ENCODE results near the gene CYBC1. TPM values are rescaled to one million over a fixed set of nuclear protein-coding genes. Genes with fewer than 3 reads are reported as not detected.

The CYBC1 gene
- total RNA-seq, 1 donor: 72.4 TPM

GRCh38 chr17:82446649-82447048 is 3.9 kb downstream of the CYBC1 start:
- no peak overlapping the region for H3K27ac ChIP-seq (ENCODE audit: low read depth, low read length)
- H3K4me3 ChIP-seq (ENCODE audit: insufficient read depth, low read length): no peak overlapping the region
- peaks cover 11% of the 10 kb centered on the region for H3K36me3 ChIP-seq (ENCODE audit: insufficient read depth, low read length)
- no peak overlapping the region for H3K4me2 ChIP-seq (ENCODE audit: insufficient read depth, low read length)
- no peak for TF ChIP-seq CTCF (IDR thresholded peaks at IDR 0.05; ENCODE audit: extremely low read depth, low read depth, low read length)
- peaks cover 28% of the 10 kb centered on the region for H4K20me1 ChIP-seq (ENCODE audit: insufficient read depth, low read length)
- peaks cover 23% of the 10 kb centered on the region for H3K79me2 ChIP-seq (ENCODE audit: insufficient read depth, low read length)
- peak; percentile 65 for DNase-seq (ENCODE audit: insufficient read length, low spot score, missing footprints)
- H3K27me3 ChIP-seq (ENCODE audit: insufficient read depth, low read length): no peaks in the 10 kb centered on the region
- H3K4me1 ChIP-seq (ENCODE audit: insufficient read depth, low read length): peaks cover 7% of the 10 kb centered on the region
- no peaks in the 10 kb centered on the region for H3K9me3 ChIP-seq (ENCODE audit: low read depth, low read length)
- H2AFZ ChIP-seq (ENCODE audit: low read length): no peak overlapping the region

- H3K4me1 ChIP-seq (ENCODE audit: insufficient read depth, low read length): peaks cover 7% of the 10 kb centered on the region
- H3K36me3 ChIP-seq (ENCODE audit: insufficient read depth, low read length): peaks cover 11% of the 10 kb centered on the region
- no peaks in the 10 kb centered on the region for H3K27me3 ChIP-seq (ENCODE audit: insufficient read depth, low read length)
- no peak for TF ChIP-seq CTCF (IDR thresholded peaks at IDR 0.05; ENCODE audit: extremely low read depth, low read depth, low read length)
- no peak overlapping the region for H3K4me3 ChIP-seq (ENCODE audit: insufficient read depth, low read length)
- peaks cover 29% of the 10 kb centered on the region for H4K20me1 ChIP-seq (ENCODE audit: insufficient read depth, low read length)
- peaks cover 23% of the 10 kb centered on the region for H3K79me2 ChIP-seq (ENCODE audit: insufficient read depth, low read length)
- H3K4me2 ChIP-seq (ENCODE audit: insufficient read depth, low read length): no peak overlapping the region
- peak overlapping the region; percentile 17 for H3K27ac ChIP-seq (ENCODE audit: low read depth, low read length)
- no peaks in the 10 kb centered on the region for H3K9me3 ChIP-seq (ENCODE audit: low read depth, low read length)
- peak; percentile 65 for DNase-seq (ENCODE audit: insufficient read length, low spot score, missing footprints)
- no peak overlapping the region for H2AFZ ChIP-seq (ENCODE audit: low read length)
These were observed 4.4 kb downstream of the CYBC1 start for GRCh38 chr17:82446124-82446523.

GRCh38 chr17:82445542-82445941 is 5.0 kb downstream of the CYBC1 start:
- peaks cover 11% of the 10 kb centered on the region for H3K36me3 ChIP-seq (ENCODE audit: insufficient read depth, low read length)
- no peak overlapping the region for H3K4me3 ChIP-seq (ENCODE audit: insufficient read depth, low read length)
- no peaks in the 10 kb centered on the region for H3K9me3 ChIP-seq (ENCODE audit: low read depth, low read length)
- no peaks in the 10 kb centered on the region for H3K27me3 ChIP-seq (ENCODE audit: insufficient read depth, low read length)
- H3K27ac ChIP-seq (ENCODE audit: low read depth, low read length): peak overlapping the region; percentile 17
- peaks cover 29% of the 10 kb centered on the region for H4K20me1 ChIP-seq (ENCODE audit: insufficient read depth, low read length)
- no peak for TF ChIP-seq CTCF (IDR thresholded peaks at IDR 0.05; ENCODE audit: extremely low read depth, low read depth, low read length)
- no peak overlapping the region for H2AFZ ChIP-seq (ENCODE audit: low read length)
- H3K4me1 ChIP-seq (ENCODE audit: insufficient read depth, low read length): peaks cover 4% of the 10 kb centered on the region
- H3K79me2 ChIP-seq (ENCODE audit: insufficient read depth, low read length): peaks cover 23% of the 10 kb centered on the region
- peak; percentile 79 for DNase-seq (ENCODE audit: insufficient read length, low spot score, missing footprints)
- no peak overlapping the region for H3K4me2 ChIP-seq (ENCODE audit: insufficient read depth, low read length)

- H3K9me3 ChIP-seq (ENCODE audit: low read depth, low read length): no peaks in the 10 kb centered on the region
- no peaks in the 10 kb centered on the region for H3K27me3 ChIP-seq (ENCODE audit: insufficient read depth, low read length)
- H3K79me2 ChIP-seq (ENCODE audit: insufficient read depth, low read length): peaks cover 18% of the 10 kb centered on the region
- H3K4me1 ChIP-seq (ENCODE audit: insufficient read depth, low read length): peaks cover 4% of the 10 kb centered on the region
- H3K4me3 ChIP-seq (ENCODE audit: insufficient read depth, low read length): no peak overlapping the region
- H3K4me2 ChIP-seq (ENCODE audit: insufficient read depth, low read length): no peak overlapping the region
- H3K36me3 ChIP-seq (ENCODE audit: insufficient read depth, low read length): peaks cover 11% of the 10 kb centered on the region
- H2AFZ ChIP-seq (ENCODE audit: low read length): no peak overlapping the region
- no peak for TF ChIP-seq CTCF (IDR thresholded peaks at IDR 0.05; ENCODE audit: extremely low read depth, low read depth, low read length)
- peak; percentile 88 for DNase-seq (ENCODE audit: insufficient read length, low spot score, missing footprints)
- peaks cover 31% of the 10 kb centered on the region for H4K20me1 ChIP-seq (ENCODE audit: insufficient read depth, low read length)
- no peak overlapping the region for H3K27ac ChIP-seq (ENCODE audit: low read depth, low read length)
These were observed 5.5 kb downstream of the CYBC1 start for GRCh38 chr17:82444941-82445521.
